Endothelial cell of umbilical vein (primary cell): ENCODE measurements around the gene LSM3. TPM values are rescaled to one million over a fixed set of nuclear protein-coding genes. Genes with fewer than 3 reads are reported as not detected.

Source experiments
- BruUV-seq: library from RNA; stranded (reverse); fragments of 400-500 nt; replicated peaks from 2 replicates; lab custom pipeline; 2021; lab: Mats Ljungman, UMichigan
- CTCF ChIA-PET: fragments of 300-600, 350-600 bp; sonication (Branson Sonifier 250); formaldehyde crosslinking; loops from one replicate; lab custom pipeline; 2021; ENCODE audit warnings: antibody characterized with exemption, inconsistent platforms; lab: Charles Lee
- POLR2A ChIA-PET: fragments of 300-600, 350-600 bp; sonication (Branson Sonifier 250); formaldehyde crosslinking; loops from one replicate; lab custom pipeline; 2021; ENCODE audit warnings: antibody characterized with exemption, inconsistent platforms; lab: Charles Lee
- DNase-seq: peaks from one replicate; pipeline ENCODE4 v3.0.0-alpha.2; 2011; ENCODE audit warnings: low read depth, low spot score
- FAIRE-seq: peaks from 2 replicates; lab custom pipeline; 2011; peaks lifted over from hg19 to GRCh38; lab: Jason Lieb, UNC
- H2AFZ ChIP-seq: 2 replicates; pipeline ENCODE4 v1.6.0; 2012; ENCODE audit warnings: low read depth, low read length, control low read depth, inconsistent platforms
- H3K27ac ChIP-seq: 2 replicates; pipeline ENCODE4 v1.5.1; 2011; ENCODE audit warnings: low read depth, mild to moderate bottlenecking, control low read depth, low read length, moderate library complexity; ENCODE audit not compliant: insufficient read depth
- H3K27me3 ChIP-seq, 2 experiments: 2 replicates each; pipeline versions ENCODE4 v1.6.0 to v1.6.1; 2011; ENCODE audit warnings: low read length in 2 of 2, mixed read lengths in 1 of 2; ENCODE audit not compliant: control insufficient read depth in 2 of 2, insufficient read depth in 2 of 2
- H3K36me3 ChIP-seq, 2 experiments: 2 replicates in 1 of 2; 3 replicates in 1 of 2; pipeline ENCODE4 v1.5.1; 2011; ENCODE audit warnings: low read length in 2 of 2, mild to moderate bottlenecking in 1 of 2, moderate library complexity in 1 of 2; ENCODE audit not compliant: control insufficient read depth in 2 of 2, insufficient read depth in 2 of 2; ENCODE audit errors: extremely low read depth in 1 of 2
- H3K4me1 ChIP-seq: 3 replicates; pipeline ENCODE4 v1.5.1; 2011; ENCODE audit warnings: mild to moderate bottlenecking, low read length; ENCODE audit not compliant: control insufficient read depth, insufficient read depth; ENCODE audit errors: extremely low read depth
- H3K4me2 ChIP-seq: 2 replicates; pipeline ENCODE4 v1.6.1; 2011; ENCODE audit warnings: low read length, control low read depth, mixed read lengths; ENCODE audit not compliant: insufficient read depth
- H3K4me3 ChIP-seq, 3 experiments: fragments of 200-600 bp in 1 of 3; sonication (generic), shearing (Covaris generic) in 1 of 3; replicated peaks in 1 of 3; 2 replicates each; pipeline ENCODE4 v1.5.1; 2011 to 2016; ENCODE audit warnings: control low read depth in 3 of 3, low read length in 3 of 3, mild to moderate bottlenecking in 2 of 3, inconsistent platforms in 1 of 3, low read depth in 1 of 3, moderate library complexity in 1 of 3; ENCODE audit not compliant: insufficient read depth in 1 of 3
- H3K79me2 ChIP-seq: 2 replicates; pipeline ENCODE4 v1.6.0; 2012; ENCODE audit warnings: low read length, inconsistent platforms; ENCODE audit not compliant: control insufficient read depth, insufficient read depth
- H3K9ac ChIP-seq: replicated peaks from 2 replicates; pipeline ENCODE3; 2011; ENCODE audit warnings: low read length, control low read depth; ENCODE audit not compliant: insufficient read depth; ENCODE audit errors: extremely low read depth
- H3K9me1 ChIP-seq: replicated peaks from 3 replicates; pipeline ENCODE4 v1.6.0; 2011; ENCODE audit warnings: mild to moderate bottlenecking, low read length; ENCODE audit not compliant: control insufficient read depth, insufficient read depth; ENCODE audit errors: extremely low read depth
- H3K9me3 ChIP-seq: replicated peaks from 2 replicates; pipeline ENCODE4 v1.5.1; 2012; ENCODE audit warnings: low read length, inconsistent platforms; ENCODE audit not compliant: control insufficient read depth, insufficient read depth
- H4K20me1 ChIP-seq: replicated peaks from 2 replicates; pipeline ENCODE3; 2011; ENCODE audit warnings: mild to moderate bottlenecking, low read length; ENCODE audit not compliant: control insufficient read depth, insufficient read depth; ENCODE audit errors: extremely low read depth
- CTCF ChIP-seq, 2 donors: IDR thresholded peaks; 1 replicate in 1 of 2; 2 replicates in 1 of 2; pipeline ENCODE4 v1.5.1; 2011; ENCODE audit warnings: low read length in 2 of 2, mild to moderate bottlenecking in 2 of 2, moderate library complexity in 2 of 2, control low read depth in 1 of 2, inconsistent platforms in 1 of 2, low read depth in 1 of 2; ENCODE audit not compliant: insufficient read depth in 1 of 2; ENCODE audit errors: extremely low read depth in 1 of 2
- EZH2 ChIP-seq: IDR thresholded peaks from 2 replicates; pipeline ENCODE4 v1.6.1; 2012; ENCODE audit warnings: borderline replicate concordance, low read depth, mild to moderate bottlenecking, moderate library complexity, low read length, inconsistent platforms; ENCODE audit not compliant: severe bottlenecking
- FOS ChIP-seq: IDR thresholded peaks from 2 replicates; pipeline ENCODE4 v1.6.1; 2011; ENCODE audit warnings: mild to moderate bottlenecking, low read length, moderate library complexity, borderline replicate concordance; ENCODE audit not compliant: insufficient read depth
- GATA2 ChIP-seq: IDR thresholded peaks from 2 replicates; pipeline ENCODE4 v1.7.0; 2011; ENCODE audit warnings: low read depth, mild to moderate bottlenecking, moderate library complexity, mixed read lengths, low read length; ENCODE audit not compliant: insufficient read length, insufficient read depth
- JUN ChIP-seq: IDR thresholded peaks from 2 replicates; pipeline ENCODE4 v1.6.1; 2011; ENCODE audit warnings: borderline replicate concordance, low read depth; ENCODE audit not compliant: insufficient read length, insufficient read depth
- MAX ChIP-seq: IDR thresholded peaks from 2 replicates; pipeline ENCODE4 v1.6.1; 2011; ENCODE audit not compliant: insufficient read depth, insufficient read length
- MYC ChIP-seq: IDR thresholded peaks from one replicate; pipeline ENCODE4 v1.6.1; 2011; ENCODE audit warnings: mild to moderate bottlenecking, low read depth, low read length
- POLR2A ChIP-seq: IDR thresholded peaks from 2 replicates; pipeline ENCODE4 v1.6.1; 2012; ENCODE audit warnings: low read depth, mild to moderate bottlenecking, control low read depth, low read length
- POLR2AphosphoS5 ChIP-seq: IDR thresholded peaks from 2 replicates; pipeline ENCODE4 v1.6.1; 2012; ENCODE audit warnings: low read depth, mild to moderate bottlenecking, control low read depth, low read length, moderate library complexity; ENCODE audit not compliant: insufficient read depth
- dilution Hi-C: fragments of 300-500 bp; cut with MboI; formaldehyde crosslinking; loops from one replicate; pipeline ENCODE4 v1.15.0; 2019; ENCODE audit warnings: low sequenced_read_pairs; ENCODE audit not compliant: extremely low pct_ligation_motif_present
- intact Hi-C: fragments of 100-400 bp; cut with micrococcal nuclease; formaldehyde crosslinking; loops from one replicate; pipeline ENCODE4 v1.10.0; 2022
- polyA plus RNA-seq, 4 experiments: library from polyadenylated mRNA; depleted of rRNA in 3 of 4; stranded (reverse) in 3 of 4; unstranded in 1 of 4; fragments of >200 nt; gene quantifications; 2 replicates each; pipeline versions ENCODE4 v1.2.1 to v1.2.3, GENCODE V29; 2011 to 2012; ENCODE audit warnings: missing spikeins in 1 of 4
- total RNA-seq: library from RNA; stranded (reverse); gene quantifications from 2 replicates; pipeline ENCODE4 v1.2.3, GENCODE V29; 2021

The LSM3 gene
- total and polyA plus RNA-seq, 2 donors (not counting 3 experiments of a cell fraction or from before 2014, with no cell fraction given), result 4.4 to 13.0 TPM

- dilution Hi-C loops (no loop called here), intact Hi-C loops (no loop called here)
- Histone ChIP-seq H2AFZ (no peak overlapping the region), H3K9me3 (no peaks in the 10 kb centered on the region), H3K36me3 (peaks cover 2 to 12% of the 10 kb centered on the region in 2 experiments), H3K4me1 (peaks cover 11% of the 10 kb centered on the region), H4K20me1 (no peaks in the 10 kb centered on the region), H3K4me2 (no peak overlapping the region), H3K4me3 (no peak overlapping the region), H3K27ac (no peak overlapping the region), H3K27me3 (no peaks in the 10 kb centered on the region), H3K9ac (no peak overlapping the region), H3K9me1 (no peaks in the 10 kb centered on the region), H3K79me2 (no peaks in the 10 kb centered on the region)
- DNase-seq (no peak), FAIRE-seq (no peak)
- CTCF ChIA-PET, result no interaction called here
- POLR2A ChIA-PET, result interaction anchor here (0.6 kb wide), 1 partner anchor 791 kb away, joined by 3 read pairs; no protein-coding TSS in a partner anchor
- no peak for TF ChIP-seq CTCF (IDR thresholded peaks at IDR 0.05; ENCODE audit: extremely low read depth in 1 of 2, insufficient read depth in 1 of 2, low read depth in 1 of 2, low read length in 2 of 2)
- no peak for TF ChIP-seq GATA2
- no peak for TF ChIP-seq JUN
- no peak for TF ChIP-seq POLR2A
- TF ChIP-seq MAX, result no peak
- TF ChIP-seq MYC, result no peak
- no peak for TF ChIP-seq FOS
- no peak for TF ChIP-seq POLR2AphosphoS5
- no peak for TF ChIP-seq EZH2
- no TSS peak for BruUV-seq
These were observed 28.5 kb upstream of the LSM3 start for GRCh38 chr3:14150078-14150477.
